KMS-11 (cell line): ENCODE measurements around the gene ABHD8.

Source experiments
- H2AFZ ChIP-seq: fragments of 200-600 bp; sonication (generic); 2 replicates; pipeline ENCODE4 v1.6.1; 2016; ENCODE audit warnings: antibody characterized with exemption, mixed run types, low read depth
- H3K27ac ChIP-seq: fragments of 200-600 bp; sonication (generic); 2 replicates; pipeline ENCODE4 v1.6.1; 2016; ENCODE audit warnings: mild to moderate bottlenecking, mixed run types
- H3K27me3 ChIP-seq: fragments of 200-600 bp; sonication (generic); 2 replicates; pipeline ENCODE4 v1.6.1; 2017; ENCODE audit warnings: mild to moderate bottlenecking, low read depth, mixed run types, moderate library complexity; ENCODE audit not compliant: insufficient read depth
- H3K36me3 ChIP-seq: fragments of 200-600 bp; sonication (generic); 2 replicates; pipeline ENCODE4 v1.6.1; 2017; ENCODE audit warnings: mild to moderate bottlenecking, mixed run types; ENCODE audit not compliant: insufficient read depth
- H3K4me1 ChIP-seq: fragments of 200-600 bp; sonication (generic); 2 replicates; pipeline ENCODE4 v1.6.1; 2016; ENCODE audit warnings: mild to moderate bottlenecking, low read depth, mixed run types; ENCODE audit not compliant: poor library complexity, severe bottlenecking
- H3K4me2 ChIP-seq: fragments of 200-600 bp; sonication (generic); 2 replicates; pipeline ENCODE4 v1.7.0; 2016; ENCODE audit warnings: mild to moderate bottlenecking, mixed run types
- H3K4me3 ChIP-seq: fragments of 200-600 bp; sonication (generic); IDR thresholded peaks from 2 replicates; pipeline ENCODE4 v1.6.1; 2017; ENCODE audit warnings: low read depth, low read length, mixed read lengths; ENCODE audit not compliant: insufficient read depth
- H3K79me2 ChIP-seq: fragments of 200-600 bp; sonication (generic); 2 replicates; pipeline ENCODE4 v1.6.1; 2016; ENCODE audit warnings: low read depth, mixed run types; ENCODE audit not compliant: insufficient read depth
- H3K9ac ChIP-seq: fragments of 200-600 bp; sonication (generic); 2 replicates; pipeline ENCODE4 v1.6.1; 2016; ENCODE audit warnings: mild to moderate bottlenecking, mixed run types
- H4K20me1 ChIP-seq: fragments of 200-600 bp; sonication (generic); 2 replicates; pipeline ENCODE4 v1.6.1; 2016; ENCODE audit warnings: mild to moderate bottlenecking, mixed run types; ENCODE audit not compliant: insufficient read depth
- TF ChIP-seq, protein P1 (sequence below): fragments of 200-600 bp; sonication (generic); conservative IDR thresholded peaks from 2 replicates; pipeline ENCODE4 v1.6.1; 2017; ENCODE audit warnings: low read depth, mild to moderate bottlenecking, antibody characterized with exemption, low read length, moderate library complexity, mixed read lengths

Gene ABHD8

DNA sequence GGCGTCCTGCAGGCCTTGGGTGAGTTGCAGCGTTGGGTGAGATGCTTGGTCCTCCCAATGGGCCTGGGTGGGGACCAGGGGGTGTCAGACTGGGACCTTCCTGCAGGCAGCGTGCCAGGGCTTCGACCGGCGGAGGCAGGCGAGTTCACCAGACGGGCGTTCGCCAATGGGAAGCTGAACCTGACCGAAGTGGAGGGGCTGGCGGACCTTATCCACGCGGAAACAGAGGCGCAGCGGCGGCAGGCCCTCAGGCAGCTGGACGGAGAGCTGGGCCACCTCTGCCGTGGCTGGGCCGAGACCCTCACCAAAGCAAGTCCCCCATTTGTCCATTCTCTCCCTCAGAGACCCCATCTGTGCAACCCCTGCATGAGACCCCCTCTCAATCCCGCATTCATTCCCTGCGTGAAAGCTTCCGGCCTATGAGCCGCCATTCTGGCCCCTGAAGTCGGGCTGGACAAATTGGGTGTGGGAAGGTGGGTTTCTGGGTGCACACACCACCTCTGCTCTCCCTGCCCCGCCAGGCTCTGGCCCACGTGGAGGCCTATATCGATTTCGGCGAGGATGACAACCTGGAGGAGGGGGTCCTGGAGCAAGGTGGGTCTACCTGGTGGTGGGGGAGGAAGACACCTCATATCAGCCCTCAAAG, 35.3 kb upstream of the ABHD8 start:
- Histone ChIP-seq H2AFZ (0 out of 2 replicates have a peak overlapping the region, but pooled peaks have one; percentile 27), H3K36me3 (no peaks in the 10 kb centered on the region), H3K4me1 (peaks cover 16% of the 10 kb centered on the region), H4K20me1 (no peaks in the 10 kb centered on the region), H3K9ac (peak overlapping the region; percentile 45; the same call in 1 of the 2 replicates), H3K27ac (no peak overlapping the region), H3K4me2 (peak overlapping the region; percentile 88), H3K79me2 (no peaks in the 10 kb centered on the region), H3K4me3 (no peak overlapping the region), H3K27me3 (no peaks in the 10 kb centered on the region)
- TF ChIP-seq, protein P1, sequence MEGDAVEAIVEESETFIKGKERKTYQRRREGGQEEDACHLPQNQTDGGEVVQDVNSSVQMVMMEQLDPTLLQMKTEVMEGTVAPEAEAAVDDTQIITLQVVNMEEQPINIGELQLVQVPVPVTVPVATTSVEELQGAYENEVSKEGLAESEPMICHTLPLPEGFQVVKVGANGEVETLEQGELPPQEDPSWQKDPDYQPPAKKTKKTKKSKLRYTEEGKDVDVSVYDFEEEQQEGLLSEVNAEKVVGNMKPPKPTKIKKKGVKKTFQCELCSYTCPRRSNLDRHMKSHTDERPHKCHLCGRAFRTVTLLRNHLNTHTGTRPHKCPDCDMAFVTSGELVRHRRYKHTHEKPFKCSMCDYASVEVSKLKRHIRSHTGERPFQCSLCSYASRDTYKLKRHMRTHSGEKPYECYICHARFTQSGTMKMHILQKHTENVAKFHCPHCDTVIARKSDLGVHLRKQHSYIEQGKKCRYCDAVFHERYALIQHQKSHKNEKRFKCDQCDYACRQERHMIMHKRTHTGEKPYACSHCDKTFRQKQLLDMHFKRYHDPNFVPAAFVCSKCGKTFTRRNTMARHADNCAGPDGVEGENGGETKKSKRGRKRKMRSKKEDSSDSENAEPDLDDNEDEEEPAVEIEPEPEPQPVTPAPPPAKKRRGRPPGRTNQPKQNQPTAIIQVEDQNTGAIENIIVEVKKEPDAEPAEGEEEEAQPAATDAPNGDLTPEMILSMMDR: no peak

DNA sequence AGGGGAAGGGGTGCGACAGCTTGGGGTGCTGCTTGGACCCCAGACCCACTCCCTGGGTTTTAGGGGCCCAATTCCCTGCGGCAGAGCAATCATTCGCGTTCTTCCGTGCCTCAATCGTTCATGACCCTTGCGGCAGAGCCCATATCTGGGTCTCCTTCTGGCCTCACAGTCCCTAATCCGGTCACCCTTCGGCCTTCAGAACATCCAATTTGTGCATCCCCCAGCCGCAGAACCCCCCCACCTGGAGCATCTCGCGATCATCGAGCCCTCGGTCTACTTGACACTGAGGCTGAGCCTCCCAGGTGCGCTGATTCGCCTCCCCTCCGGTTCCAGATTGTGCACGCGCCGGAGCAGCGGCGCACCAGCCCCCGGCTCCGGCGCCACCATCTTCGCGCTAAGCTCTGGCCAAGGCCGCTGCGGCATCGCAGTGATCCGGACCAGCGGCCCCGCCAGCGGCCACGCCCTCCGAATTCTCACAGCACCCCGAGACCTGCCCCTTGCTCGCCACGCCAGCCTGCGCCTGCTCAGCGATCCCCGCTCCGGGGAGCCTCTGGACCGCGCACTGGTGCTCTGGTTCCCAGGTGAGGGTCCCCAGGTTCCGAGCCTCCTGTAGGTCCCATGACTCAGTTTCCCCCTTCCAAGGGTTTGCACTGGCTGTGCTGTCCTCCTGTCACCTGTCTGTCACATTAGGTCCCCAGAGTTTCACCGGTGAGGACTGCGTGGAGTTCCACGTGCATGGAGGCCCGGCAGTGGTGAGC, 34.6 kb upstream of the ABHD8 start:
- Histone ChIP-seq H3K9ac (peak overlapping the region; percentile 45), H4K20me1 (no peaks in the 10 kb centered on the region), H3K4me3 (no peak overlapping the region), H2AFZ (peak overlapping the region; percentile 27; the same call in 1 of the 2 replicates), H3K4me1 (peaks cover 16% of the 10 kb centered on the region), H3K36me3 (no peaks in the 10 kb centered on the region), H3K27ac (peak overlapping the region; percentile 35), H3K27me3 (no peaks in the 10 kb centered on the region), H3K79me2 (no peaks in the 10 kb centered on the region), H3K4me2 (peak overlapping the region; percentile 88)
- TF ChIP-seq, protein P1: no peak

GRCh38 chr19:17336872-17337674, 33.8 kb upstream of the ABHD8 start, which contains the start of gene GTPBP3:
Gene GTPBP3, plus strand, starts transcription at chr19:17337553. Its CDS starts 59 bp downstream, at chr19:17337612.
- peak within 1 kb of the TSS; percentile 72 for H3K27ac ChIP-seq
- H2AFZ ChIP-seq: peak within 1 kb of the TSS; percentile 68; the same call in 1 of the 2 replicates
- peak within 1 kb of the TSS; percentile 54 for H3K9ac ChIP-seq
- TF ChIP-seq, protein P1: no peak
- H4K20me1 ChIP-seq: no peaks in the 10 kb centered on the region
- no peaks in the 10 kb centered on the region for H3K79me2 ChIP-seq
- peak within 1 kb of the TSS; percentile 7 for H3K4me3 ChIP-seq
- peak within 1 kb of the TSS; percentile 88 for H3K4me2 ChIP-seq
- no peaks in the 10 kb centered on the region for H3K36me3 ChIP-seq
- no peaks in the 10 kb centered on the region for H3K27me3 ChIP-seq
- H3K4me1 ChIP-seq: peaks cover 19% of the 10 kb centered on the region

DNA sequence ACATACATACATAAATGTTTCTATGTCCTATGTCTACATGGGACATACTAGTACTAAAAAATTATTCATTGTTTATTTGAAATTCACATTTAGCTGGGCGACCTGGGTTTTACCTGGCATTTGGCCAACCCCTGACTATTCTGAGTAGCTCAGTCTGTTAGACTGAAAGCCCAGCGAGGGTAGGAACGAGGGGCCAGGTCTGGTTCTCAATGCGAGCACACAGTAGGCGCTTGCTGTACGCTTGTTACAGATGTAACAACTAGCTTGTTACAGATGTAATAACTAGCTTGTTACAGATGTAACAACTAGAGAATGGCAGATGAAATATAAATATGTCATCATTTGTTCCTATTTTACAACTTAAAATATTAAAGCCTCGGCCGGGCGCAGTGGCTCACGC, 32.4 kb upstream of the ABHD8 start:
- H3K79me2 ChIP-seq: no peaks in the 10 kb centered on the region
- H3K4me3 ChIP-seq: no peak overlapping the region
- H3K27me3 ChIP-seq: no peaks in the 10 kb centered on the region
- H3K4me2 ChIP-seq: peak overlapping the region; percentile 83
- H3K27ac ChIP-seq: no peak overlapping the region
- no peaks in the 10 kb centered on the region for H3K36me3 ChIP-seq
- TF ChIP-seq, protein P1: no peak
- peak overlapping the region; percentile 88; the same call in 1 of the 2 replicates for H2AFZ ChIP-seq
- no peak overlapping the region for H3K9ac ChIP-seq
- peaks cover 19% of the 10 kb centered on the region for H3K4me1 ChIP-seq
- no peaks in the 10 kb centered on the region for H4K20me1 ChIP-seq
